ENCODE data around the gene F3.

DNA sequence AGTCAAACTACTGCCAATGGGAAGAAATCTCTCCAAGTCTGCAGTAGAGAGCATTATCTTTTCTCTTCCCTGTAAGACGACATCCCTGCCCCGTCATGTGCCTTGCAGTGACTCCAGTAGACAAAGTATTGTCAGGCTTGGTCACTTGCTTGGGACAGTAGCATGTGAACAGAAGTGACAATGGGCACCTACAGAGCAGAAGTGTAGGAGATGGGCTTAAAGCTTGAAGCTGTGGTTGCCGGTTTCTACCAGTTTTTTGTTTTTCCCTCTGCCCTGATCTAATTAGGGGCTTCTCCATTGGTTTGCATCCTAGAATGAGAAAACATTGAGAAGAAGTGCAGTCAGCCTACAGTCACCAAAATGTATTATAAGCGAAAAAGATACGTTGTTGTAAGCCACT is 12.7 kb downstream of the F3 start:
- TF ChIP-seq, protein P1, sequence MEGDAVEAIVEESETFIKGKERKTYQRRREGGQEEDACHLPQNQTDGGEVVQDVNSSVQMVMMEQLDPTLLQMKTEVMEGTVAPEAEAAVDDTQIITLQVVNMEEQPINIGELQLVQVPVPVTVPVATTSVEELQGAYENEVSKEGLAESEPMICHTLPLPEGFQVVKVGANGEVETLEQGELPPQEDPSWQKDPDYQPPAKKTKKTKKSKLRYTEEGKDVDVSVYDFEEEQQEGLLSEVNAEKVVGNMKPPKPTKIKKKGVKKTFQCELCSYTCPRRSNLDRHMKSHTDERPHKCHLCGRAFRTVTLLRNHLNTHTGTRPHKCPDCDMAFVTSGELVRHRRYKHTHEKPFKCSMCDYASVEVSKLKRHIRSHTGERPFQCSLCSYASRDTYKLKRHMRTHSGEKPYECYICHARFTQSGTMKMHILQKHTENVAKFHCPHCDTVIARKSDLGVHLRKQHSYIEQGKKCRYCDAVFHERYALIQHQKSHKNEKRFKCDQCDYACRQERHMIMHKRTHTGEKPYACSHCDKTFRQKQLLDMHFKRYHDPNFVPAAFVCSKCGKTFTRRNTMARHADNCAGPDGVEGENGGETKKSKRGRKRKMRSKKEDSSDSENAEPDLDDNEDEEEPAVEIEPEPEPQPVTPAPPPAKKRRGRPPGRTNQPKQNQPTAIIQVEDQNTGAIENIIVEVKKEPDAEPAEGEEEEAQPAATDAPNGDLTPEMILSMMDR (IDR thresholded peaks at IDR 0.05): no peak
- TF ChIP-seq EZH2 (IDR thresholded peaks at IDR 0.05; ENCODE audit: borderline replicate concordance, insufficient read depth, low read depth, low read length, poor library complexity, severe bottlenecking): no peak

Measured in B cell (primary cell).